ENCODE results near the gene FHL5.

GRCh38 chr6:96620851-96621250 is 57.9 kb downstream of the FHL5 start:
- TF ChIP-seq CTCF (IDR thresholded peaks at IDR 0.05; ENCODE audit: low read depth, low read length) (no peak), EZH2phosphoT487 (IDR thresholded peaks at IDR 0.05; ENCODE audit: low read depth) (no peak)

Measured in OCI-LY3 (cell line).